DMS53 treated with DMSO at 0.1 percent for 48 hours (cell line): ENCODE data around the gene MYH11.

Experiments
- DNase-seq: peaks from one replicate; lab custom pipeline; 2025; ENCODE audit not compliant: unreplicated experiment; lab: John Stamatoyannopoulos, UW

MYH11 gene

GRCh38 chr16:15779664-15780351 is 77.0 kb downstream of the MYH11 start:
- DNase-seq, result no peak

GRCh38 chr16:15778999-15779614 is 77.7 kb downstream of the MYH11 start:
- no peak for DNase-seq

GRCh38 chr16:15778204-15778743 is 78.6 kb downstream of the MYH11 start:
- no peak for DNase-seq

- peak; percentile 1 for DNase-seq
These were observed 79.2 kb downstream of the MYH11 start for GRCh38 chr16:15777533-15778203.

GRCh38 chr16:15776572-15776971 is 80.3 kb downstream of the MYH11 start:
- no peak for DNase-seq

- DNase-seq, result no peak
These were observed 81.0 kb downstream of the MYH11 start for GRCh38 chr16:15775663-15776304.

GRCh38 chr16:15775209-15775608 is 81.6 kb downstream of the MYH11 start:
- DNase-seq, result no peak

GRCh38 chr16:15773968-15774367 is 82.9 kb downstream of the MYH11 start:
- no peak for DNase-seq

GRCh38 chr16:15772579-15773293 is 84.1 kb downstream of the MYH11 start:
- DNase-seq, result no peak

- DNase-seq, result no peak
These were observed 85.1 kb downstream of the MYH11 start for GRCh38 chr16:15771694-15772093.

- DNase-seq, result no peak
These were observed 86.3 kb downstream of the MYH11 start for GRCh38 chr16:15770512-15770911.

- no peak for DNase-seq
These were observed 86.7 kb downstream of the MYH11 start for GRCh38 chr16:15770107-15770506.

- DNase-seq, result no peak
These were observed 87.6 kb downstream of the MYH11 start for GRCh38 chr16:15769239-15769638.

- no peak for DNase-seq
These were observed 88.6 kb downstream of the MYH11 start for GRCh38 chr16:15768201-15768600.

- no peak for DNase-seq
These were observed 89.9 kb downstream of the MYH11 start for GRCh38 chr16:15766918-15767317.

GRCh38 chr16:15765880-15766279 is 90.9 kb downstream of the MYH11 start:
- peak; percentile 26 for DNase-seq

GRCh38 chr16:15765116-15765515 is 91.7 kb downstream of the MYH11 start:
- no peak for DNase-seq

- DNase-seq, result no peak
These were observed 92.7 kb downstream of the MYH11 start for GRCh38 chr16:15764112-15764511.

- DNase-seq, result no peak
These were observed 96.7 kb downstream of the MYH11 start for GRCh38 chr16:15760129-15760528.

GRCh38 chr16:15759070-15759469 is 97.8 kb downstream of the MYH11 start:
- DNase-seq, result no peak
